Measurements from ENCODE around the gene NCAPG. TPM values are rescaled to one million over a fixed set of nuclear protein-coding genes. Genes with fewer than 3 reads are reported as not detected.

NCAPG gene
- total RNA-seq, 1 donor from 2014 or later, result 1.5 TPM

- Mint-ChIP-seq H3K27ac (no peak overlapping the region), H3K9me3 (no peaks in the 10 kb centered on the region), H3K36me3 (ENCODE audit: low read depth) (no peaks in the 10 kb centered on the region), H3K4me3 (no peak overlapping the region), H3K27me3 (peaks cover 18% of the 10 kb centered on the region), H3K4me1 (no peaks in the 10 kb centered on the region)
- DNase-seq (no peak), ATAC-seq (ENCODE audit: low read depth) (no peak)
- intact Hi-C loops (cut with micrococcal nuclease), result no loop called here
- CTCF ChIA-PET, result no interaction called here
- POLR2A ChIA-PET, result no interaction called here
- no peak for TF ChIP-seq CTCF (IDR thresholded peaks at IDR 0.05)
Measured at GRCh38 chr4:17773135-17773698, 37.6 kb upstream of the NCAPG start.

- no peaks in the 10 kb centered on the region for H3K36me3 Mint-ChIP-seq (ENCODE audit: low read depth)
- ATAC-seq (ENCODE audit: low read depth), result no peak
Measured at GRCh38 chr4:17778431-17778830, 32.3 kb upstream of the NCAPG start.

GRCh38 chr4:17780501-17781299 lies 30.1 kb upstream of the NCAPG start:
- ATAC-seq (ENCODE audit: low read depth), result no peak
- Mint-ChIP-seq H3K27ac (no peak overlapping the region), H3K4me1 (peaks cover 10% of the 10 kb centered on the region), H3K9me3 (no peaks in the 10 kb centered on the region), H3K27me3 (peaks cover 40% of the 10 kb centered on the region), H3K4me3 (no peak overlapping the region), H3K36me3 (ENCODE audit: low read depth) (no peaks in the 10 kb centered on the region)
- ChIA-PET CTCF (no interaction called here), POLR2A (no interaction called here)
- no peak for TF ChIP-seq CTCF (IDR thresholded peaks at IDR 0.05)
- no peak for DNase-seq
- intact Hi-C loops (cut with micrococcal nuclease), result no loop called here

More at GRCh38 chr4:17778431-17778830, 32.3 kb upstream of the NCAPG start:
- TF ChIP-seq CTCF (IDR thresholded peaks at IDR 0.05), result no peak
- no peak for DNase-seq
- H3K9me3 Mint-ChIP-seq, result no peaks in the 10 kb centered on the region
- peaks cover 39% of the 10 kb centered on the region for H3K27me3 Mint-ChIP-seq
- intact Hi-C loops (cut with micrococcal nuclease), result no loop called here
- no peak overlapping the region for H3K27ac Mint-ChIP-seq
- peaks cover 10% of the 10 kb centered on the region for H3K4me1 Mint-ChIP-seq
- ChIA-PET POLR2A (no interaction called here), CTCF (no interaction called here)
- no peak overlapping the region for H3K4me3 Mint-ChIP-seq

GRCh38 chr4:17781300-17782287 lies 29.2 kb upstream of the NCAPG start, which contains the start of gene FAM184B:
TSS of gene FAM184B (minus strand) at chr4:17781621. CDS start at chr4:17781299, 322 bp downstream.
- DNase-seq, result no peak
- Mint-ChIP-seq H3K27me3 (peaks cover 38% of the 10 kb centered on the region), H3K4me3 (no peak within 1 kb of the TSS), H3K4me1 (peaks cover 13% of the 10 kb centered on the region), H3K9me3 (no peaks in the 10 kb centered on the region), H3K36me3 (ENCODE audit: low read depth) (no peaks in the 10 kb centered on the region), H3K27ac (no peak within 1 kb of the TSS)
- intact Hi-C loops (cut with micrococcal nuclease), result no loop called here
- CTCF ChIA-PET, result no interaction called here
- no peak for ATAC-seq (ENCODE audit: low read depth)
- POLR2A ChIA-PET, result no interaction called here
- no peak for TF ChIP-seq CTCF (IDR thresholded peaks at IDR 0.05)

- no peak for DNase-seq
- Mint-ChIP-seq H3K4me3 (no peak overlapping the region), H3K36me3 (ENCODE audit: low read depth) (peaks cover 4% of the 10 kb centered on the region), H3K9me3 (no peaks in the 10 kb centered on the region), H3K27me3 (peaks cover 14% of the 10 kb centered on the region), H3K27ac (no peak overlapping the region), H3K4me1 (peaks cover 15% of the 10 kb centered on the region)
- ChIA-PET POLR2A (no interaction called here), CTCF (no interaction called here)
- intact Hi-C loops (cut with micrococcal nuclease), result no loop called here
- TF ChIP-seq CTCF (IDR thresholded peaks at IDR 0.05), result no peak
- no peak for ATAC-seq (ENCODE audit: low read depth)
Measured at GRCh38 chr4:17785858-17786257, 24.9 kb upstream of the NCAPG start.
